ENCODE results near the gene TMEM269.

- TF ChIP-seq SIN3A (IDR thresholded peaks at IDR 0.05; ENCODE audit: borderline replicate concordance, insufficient read depth, low read length) (no peak), TAF1 (IDR thresholded peaks at IDR 0.05; ENCODE audit: borderline replicate concordance, insufficient read depth, low read length) (no peak), POLR2AphosphoS5 (IDR thresholded peaks at IDR 0.05; ENCODE audit: low read depth, low read length) (no peak)
Observed at GRCh38 chr1:42807056-42807668, 22.4 kb downstream of the TMEM269 start.
